Pancreas (tissue), 10 donors: ENCODE data around the gene TBC1D9. TPM values are rescaled to one million over a fixed set of nuclear protein-coding genes. Genes with fewer than 3 reads are reported as not detected.

Experiments
- ATAC-seq, 4 donors: fragments of 200-7000 bp; cut with Tn5 transposase; one replicate each; pipeline versions ENCODE4 v1.8.0 to v1.9.1; 2020; ENCODE audit warnings: mild to moderate bottlenecking in 4 of 4, moderate library complexity in 4 of 4
- DNase-seq, 6 donors: peaks; one replicate each; pipeline ENCODE4 v3.0.0-alpha.2; 2020
- FAIRE-seq: peaks from 2 replicates; lab custom pipeline; 2012; peaks lifted over from hg19 to GRCh38; lab: Jason Lieb, UNC
- H3K27ac ChIP-seq, 4 donors: fragments of 200-600 bp; sonication (generic); 1 replicate in 3 of 4; 2 replicates in 1 of 4; pipeline versions ENCODE4 v1.5.0 to v1.8.0; 2020
- H3K27me3 ChIP-seq, 4 donors: fragments of 200-600 bp; one replicate each; pipeline ENCODE4 v1.8.0; 2021
- H3K36me3 ChIP-seq, 3 donors: fragments of 200-600 bp; sonication (generic) in 1 of 3; one replicate each; pipeline versions ENCODE4 v1.5.0 to v1.8.0; 2020 to 2021
- H3K4me1 ChIP-seq, 3 donors: fragments of 200-600 bp; one replicate each; pipeline ENCODE4 v1.8.0; 2021
- H3K4me3 ChIP-seq, 4 donors: fragments of 200-600 bp; sonication (generic) in 2 of 4; one replicate each; pipeline versions ENCODE4 v1.5.0 to v1.8.0; 2020 to 2021
- H3K9me3 ChIP-seq, 4 donors: fragments of 200-600 bp; one replicate each; pipeline ENCODE4 v1.8.0; 2021
- CTCF ChIP-seq, 4 donors: fragments of 200-600 bp; sonication (generic) in 3 of 4; IDR thresholded peaks; one replicate each; pipeline versions ENCODE4 v1.5.0 to v1.8.0; 2021; ENCODE audit warnings: antibody characterized with exemption in 4 of 4
- WGBS, 2 donors: extraction: QIAGEN DNeasy Blood & Tissue Kit; methylation state at CpG; one replicate each; pipeline ENCODE4 v1.1.7; 2013; 5-methylcytosine and 5-hydroxymethylcytosine counted together
- intact Hi-C, 3 donors: fragments of 100-400 bp; cut with DNase I; formaldehyde crosslinking; loops; one replicate each; pipeline versions ENCODE4 v1.11.1 to v1.14.2; 2022
- polyA plus RNA-seq, 2 donors: library from polyadenylated mRNA; stranded (reverse); fragments of 200-250 nt; gene quantifications; one replicate each; pipeline ENCODE4 v1.2.3, GENCODE V29; 2013
- total RNA-seq, 6 donors: library from RNA; stranded (reverse); fragmentation: NEBNext Ultra II Directional in 4 of 6; extraction: Animal tissue kit (Norgen Biotek cat#: 25700) in 4 of 6; gene quantifications; one replicate each; pipeline versions ENCODE4 v1.2.1 to v1.2.4, GENCODE V29; 2021 to 2023
- donor health status: healthy with polysubstance abuse.
- donor health status: DM: no; HTN: no; CAD: no; lungs with moderate emphysema.
- donor health status: DM: no; HTN: no; CAD: no.
- donor health status: control.
- donor health status: control.
- donor health status: Bipolar disorder and iron deficiency.
- donor health status: DM: yes; HTN: yes; CAD: no.
- donor health status: DM: no; HTN: no; CAD: no.
- donor health status: DM: no; HTN: no; CAD: no.
- donor health status: DM: yes; HTN: yes; CAD: no.

The TBC1D9 gene
- total and polyA plus RNA-seq, 8 donors: 5.3 to 17.9 (median 9.8) TPM

- H3K27me3 ChIP-seq: no peaks in the 10 kb centered on the region
- FAIRE-seq (no peak), ATAC-seq (no peak), DNase-seq (no peak)
- no peak overlapping the region for H3K27ac ChIP-seq
- H3K36me3 ChIP-seq: no peaks in the 10 kb centered on the region
- WGBS, 2 donors: 90 to 94% methylated on average over 10 of the region's 10 CpGs
- intact Hi-C loops: no loop called here
- TF ChIP-seq CTCF (IDR thresholded peaks at IDR 0.05): no peak
- no peak overlapping the region for H3K4me3 ChIP-seq
- no peaks in the 10 kb centered on the region for H3K9me3 ChIP-seq
- H3K4me1 ChIP-seq: no peaks in the 10 kb centered on the region
These were observed 122.2 kb downstream of the TBC1D9 start for GRCh38 chr4:140633951-140634350.

GRCh38 chr4:140633124-140633523 is 123.1 kb downstream of the TBC1D9 start:
- ATAC-seq: no peak
- DNase-seq: no peak
- no peak for TF ChIP-seq CTCF (IDR thresholded peaks at IDR 0.05)
- no peak overlapping the region for H3K4me3 ChIP-seq
- no peaks in the 10 kb centered on the region for H3K27me3 ChIP-seq
- no peak for FAIRE-seq
- intact Hi-C loops: no loop called here
- H3K4me1 ChIP-seq: no peaks in the 10 kb centered on the region
- H3K36me3 ChIP-seq: no peaks in the 10 kb centered on the region
- H3K27ac ChIP-seq: no peak overlapping the region
- WGBS, 2 donors: 83 to 94% methylated on average over 2 of the region's 2 CpGs
- no peaks in the 10 kb centered on the region for H3K9me3 ChIP-seq

GRCh38 chr4:140630246-140630645 is 125.9 kb downstream of the TBC1D9 start:
- 62 to 87% methylated on average over 4 of the region's 4 CpGs for WGBS, 2 donors
- Histone ChIP-seq H3K4me3 (no peak overlapping the region), H3K9me3 (no peaks in the 10 kb centered on the region), H3K27me3 (no peaks in the 10 kb centered on the region), H3K36me3 (peaks cover 0 to 4% (median 0%) of the 10 kb centered on the region in 3 donors), H3K27ac (no peak overlapping the region), H3K4me1 (no peaks in the 10 kb centered on the region)
- no peak for FAIRE-seq
- ATAC-seq: no peak
- no peak for DNase-seq
- intact Hi-C loops: no loop called here
- TF ChIP-seq CTCF (IDR thresholded peaks at IDR 0.05): no peak

GRCh38 chr4:140628016-140628415 is 128.2 kb downstream of the TBC1D9 start:
- Histone ChIP-seq H3K4me1 (no peaks in the 10 kb centered on the region), H3K4me3 (no peak overlapping the region), H3K9me3 (no peaks in the 10 kb centered on the region), H3K27me3 (no peaks in the 10 kb centered on the region), H3K27ac (no peak overlapping the region), H3K36me3 (peaks cover 0 to 16% (median 0%) of the 10 kb centered on the region in 3 donors)
- DNase-seq (no peak), FAIRE-seq (no peak), ATAC-seq (no peak)
- intact Hi-C loops: no loop called here
- no peak for TF ChIP-seq CTCF (IDR thresholded peaks at IDR 0.05)
- WGBS, 2 donors: 75 to 76% methylated on average over 2 of the region's 2 CpGs

- FAIRE-seq (no peak), ATAC-seq (peak in 1 of 4 donors; percentile 23), DNase-seq (no peak)
- intact Hi-C loops: no loop called here
- 25 to 61% methylated on average over 2 of the region's 2 CpGs for WGBS, 2 donors
- no peak overlapping the region for H3K27ac ChIP-seq
- H3K9me3 ChIP-seq: no peaks in the 10 kb centered on the region
- TF ChIP-seq CTCF (IDR thresholded peaks at IDR 0.05): no peak
- peaks cover 0 to 20% (median 0%) of the 10 kb centered on the region in 3 donors for H3K36me3 ChIP-seq
- H3K4me1 ChIP-seq: no peaks in the 10 kb centered on the region
- no peaks in the 10 kb centered on the region for H3K27me3 ChIP-seq
- no peak overlapping the region for H3K4me3 ChIP-seq
These were observed 129.4 kb downstream of the TBC1D9 start for GRCh38 chr4:140626661-140627376.
